HCT116 (cell line): ENCODE measurements around the gene INPP4A.

Source experiments
- CTCF ChIP-seq, 3 experiments: fragments of 200-600 bp in 1 of 3; sonication (generic) in 1 of 3; IDR thresholded peaks in 2 of 3; conservative IDR thresholded peaks in 1 of 3; 2 replicates each; pipeline ENCODE4 v1.5.1; 2012 to 2017; ENCODE audit warnings: low read depth in 2 of 3, low read length in 2 of 3, antibody characterized with exemption in 1 of 3, borderline replicate concordance in 1 of 3, control low read depth in 1 of 3, mild to moderate bottlenecking in 1 of 3, mixed read lengths in 1 of 3, mixed run types in 1 of 3, moderate library complexity in 1 of 3; ENCODE audit not compliant: insufficient read depth in 1 of 3
- EGR1 ChIP-seq: IDR thresholded peaks from 2 replicates; pipeline ENCODE4 v1.6.1; 2012; ENCODE audit warnings: low read depth
- EZH2 ChIP-seq: fragments of 200-600 bp; sonication (generic); IDR thresholded peaks from 2 replicates; pipeline ENCODE4 v1.6.1; 2017; ENCODE audit warnings: antibody characterized with exemption, mixed run types
- MAX ChIP-seq: IDR thresholded peaks from 2 replicates; pipeline ENCODE4 v1.6.1; 2012
- SP1 ChIP-seq: IDR thresholded peaks from 2 replicates; pipeline ENCODE4 v1.6.1; 2012; ENCODE audit warnings: low read depth

GRCh38 chr2:98555696-98556095 lies 111.0 kb downstream of the INPP4A start:
- TF ChIP-seq EZH2 = no peak
- no peak for TF ChIP-seq EGR1
- TF ChIP-seq CTCF (IDR thresholded peaks at IDR 0.05 in 2 of 3, conservative IDR thresholded peaks at IDR 0.05 in 1 of 3; ENCODE audit: borderline replicate concordance in 1 of 3, insufficient read depth in 1 of 3, low read depth in 2 of 3, low read length in 2 of 3) = no peak
- TF ChIP-seq MAX = no peak
- no peak for TF ChIP-seq SP1
